CD8-positive, alpha-beta memory T cell (primary cell): ENCODE data around the gene GOLIM4. TPM values are rescaled to one million over a fixed set of nuclear protein-coding genes. Genes with fewer than 3 reads are reported as not detected.
"Not testable (repeated sequence)": the region's sequence is repeated elsewhere in the genome, so short reads cannot be mapped to it uniquely, and the experiment has no call there.

Source experiments
- CTCF ChIA-PET: fragments of 350-600 bp; sonication (Branson Sonifier 250); formaldehyde crosslinking; loops from one replicate; lab custom pipeline; 2021; ENCODE audit warnings: antibody characterized with exemption; lab: Charles Lee
- POLR2A ChIA-PET: fragments of 350-600 bp; sonication (Branson Sonifier 250); formaldehyde crosslinking; loops from one replicate; lab custom pipeline; 2021; ENCODE audit warnings: antibody characterized with exemption; lab: Charles Lee
- DNase-seq, 5 donors: peaks; one replicate each; pipeline versions ENCODE4 v3.0.0 to v3.0.0-alpha.2; 2020 to 2022; ENCODE audit warnings: mixed read lengths in 1 of 5
- H3K27ac ChIP-seq: one replicate; pipeline ENCODE4 v1.7.0; 2013; ENCODE audit warnings: low read depth, mild to moderate bottlenecking, low read length, moderate library complexity
- H3K27me3 ChIP-seq: 2 replicates; pipeline ENCODE4 v1.7.0; 2013; ENCODE audit warnings: low read length, mild to moderate bottlenecking; ENCODE audit not compliant: insufficient read depth, poor library complexity, severe bottlenecking
- H3K36me3 ChIP-seq: 2 replicates; pipeline ENCODE4 v1.7.0; 2013; ENCODE audit warnings: mild to moderate bottlenecking, low read length, moderate library complexity; ENCODE audit not compliant: insufficient read depth
- H3K4me1 ChIP-seq: 2 replicates; pipeline ENCODE4 v1.7.0; 2013; ENCODE audit warnings: mild to moderate bottlenecking, low read length, moderate library complexity; ENCODE audit not compliant: insufficient read depth
- H3K4me3 ChIP-seq: 2 replicates; pipeline ENCODE4 v1.7.0; 2013; ENCODE audit warnings: mild to moderate bottlenecking, low read length
- H3K9me3 ChIP-seq: 2 replicates; pipeline ENCODE4 v1.7.0; 2013; ENCODE audit warnings: mild to moderate bottlenecking, low read length
- H3K27ac Mint-ChIP-seq, 8 donors: one replicate each; pipeline ENCODE4 v1.8.0; 2020 to 2021; ENCODE audit warnings: mixed read lengths in 8 of 8, mild to moderate bottlenecking in 6 of 8, inconsistent platforms in 3 of 8, moderate library complexity in 3 of 8
- H3K27me3 Mint-ChIP-seq, 2 donors: one replicate each; pipeline ENCODE4 v1.8.0; 2020 to 2021; ENCODE audit warnings: mixed read lengths in 2 of 2, mild to moderate bottlenecking in 1 of 2, moderate library complexity in 1 of 2
- H3K36me3 Mint-ChIP-seq, 3 donors: one replicate each; pipeline ENCODE4 v1.8.0; 2020 to 2021; ENCODE audit warnings: mixed read lengths in 3 of 3, inconsistent platforms in 1 of 3, mild to moderate bottlenecking in 1 of 3
- H3K4me1 Mint-ChIP-seq, 3 donors: one replicate each; pipeline ENCODE4 v1.8.0; 2020 to 2021; ENCODE audit warnings: mixed read lengths in 3 of 3, inconsistent platforms in 1 of 3, mild to moderate bottlenecking in 1 of 3
- H3K4me3 Mint-ChIP-seq, 7 donors: one replicate each; pipeline ENCODE4 v1.8.0; 2020 to 2021; ENCODE audit warnings: mixed read lengths in 7 of 7, mild to moderate bottlenecking in 6 of 7, moderate library complexity in 4 of 7, inconsistent platforms in 2 of 7
- H3K9me3 Mint-ChIP-seq, 5 donors: one replicate each; pipeline ENCODE4 v1.8.0; 2020 to 2022; ENCODE audit warnings: mixed read lengths in 5 of 5, mild to moderate bottlenecking in 3 of 5, moderate library complexity in 2 of 5, inconsistent platforms in 1 of 5
- polyA plus RNA-seq: library from polyadenylated mRNA; unstranded; fragments of 300-500 nt; fragmentation: Illumina TruSeq; gene quantifications from one replicate; pipeline ENCODE4 v1.2.3, GENCODE V29; 2021
- total RNA-seq, 2 experiments: library from RNA; stranded (reverse); gene quantifications; one replicate each; pipeline ENCODE4 v1.2.3, GENCODE V29; 2021

GOLIM4 gene
- total and polyA plus RNA-seq, 3 experiments from 2014 or later, result 1.3 to 7.3 (median 7.2) TPM

DNA sequence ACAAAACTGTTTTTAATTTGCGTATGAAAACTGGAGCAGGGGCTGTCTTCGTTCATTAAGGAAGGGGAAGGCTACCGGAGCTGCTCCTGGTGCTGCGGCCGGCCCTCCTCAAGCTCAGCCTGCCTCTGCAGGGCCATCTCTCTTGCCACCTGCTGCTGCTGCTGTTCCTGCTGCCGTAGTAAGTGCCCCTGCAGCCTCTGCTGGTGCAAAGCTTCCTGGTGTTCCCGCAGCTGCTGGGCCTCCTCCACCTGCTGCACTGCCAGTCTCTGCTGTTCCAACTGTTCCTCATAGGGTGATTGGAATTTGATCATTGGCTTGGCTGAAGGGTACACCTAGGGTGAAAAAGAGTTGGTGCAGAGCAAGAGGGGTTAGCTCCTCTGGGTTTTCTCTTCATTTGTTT, 66.0 kb downstream of the GOLIM4 start:
- Mint-ChIP-seq H3K36me3 (peaks cover 0 to 1% (median 0%) of the 10 kb centered on the region in 3 donors), H3K27ac (no peak overlapping the region), H3K27me3 (peaks cover 0 to 2% of the 10 kb centered on the region in 2 donors), H3K9me3 (peaks cover 0 to 4% (median 0%) of the 10 kb centered on the region in 5 donors), H3K4me1 (peaks cover 0 to 5% (median 4%) of the 10 kb centered on the region in 3 donors), H3K4me3 (no peak overlapping the region)
- no peak overlapping the region for H3K27ac ChIP-seq
- no peaks in the 10 kb centered on the region for H3K36me3 ChIP-seq
- no peaks in the 10 kb centered on the region for H3K9me3 ChIP-seq
- ChIA-PET POLR2A (no interaction called here), CTCF (no interaction called here)
- no peak for DNase-seq
- H3K27me3 ChIP-seq, result no peaks in the 10 kb centered on the region
- no peak overlapping the region for H3K4me3 ChIP-seq
- no peaks in the 10 kb centered on the region for H3K4me1 ChIP-seq

DNA sequence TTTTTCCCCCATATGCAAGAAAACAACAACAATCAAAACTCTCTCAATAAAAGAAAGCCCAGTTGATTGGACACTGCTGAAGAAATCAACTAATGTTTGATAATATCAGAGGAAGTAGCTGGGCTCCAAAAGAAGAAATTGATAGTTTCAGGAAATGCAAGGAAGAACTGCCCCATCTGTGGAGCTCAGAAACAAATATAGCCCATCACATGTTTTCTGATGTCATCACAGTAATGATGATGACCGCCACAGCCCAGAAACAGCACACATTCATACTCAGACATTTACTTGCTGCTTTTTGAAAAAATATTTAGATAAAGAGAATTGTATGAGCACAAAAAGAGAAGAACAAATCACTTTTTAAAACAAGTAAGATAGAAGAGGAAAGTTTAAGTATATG, 67.6 kb downstream of the GOLIM4 start:
- no peak overlapping the region for H3K4me3 Mint-ChIP-seq
- no peak overlapping the region for H3K4me3 ChIP-seq
- peaks cover 0 to 9% (median 7%) of the 10 kb centered on the region in 3 donors for H3K4me1 Mint-ChIP-seq
- H3K27me3 ChIP-seq, result no peaks in the 10 kb centered on the region
- no peaks in the 10 kb centered on the region for H3K4me1 ChIP-seq
- H3K27ac Mint-ChIP-seq, result no peak overlapping the region
- ChIA-PET POLR2A (no interaction called here), CTCF (no interaction called here)
- H3K36me3 Mint-ChIP-seq, result peaks cover 0 to 1% (median 0%) of the 10 kb centered on the region in 3 donors
- no peak overlapping the region for H3K27ac ChIP-seq
- H3K9me3 Mint-ChIP-seq, result peaks cover 0 to 2% (median 0%) of the 10 kb centered on the region in 5 donors
- H3K36me3 ChIP-seq, result no peaks in the 10 kb centered on the region
- H3K27me3 Mint-ChIP-seq, result peaks cover 0 to 2% of the 10 kb centered on the region in 2 donors
- no peaks in the 10 kb centered on the region for H3K9me3 ChIP-seq
- DNase-seq, result no peak

DNA sequence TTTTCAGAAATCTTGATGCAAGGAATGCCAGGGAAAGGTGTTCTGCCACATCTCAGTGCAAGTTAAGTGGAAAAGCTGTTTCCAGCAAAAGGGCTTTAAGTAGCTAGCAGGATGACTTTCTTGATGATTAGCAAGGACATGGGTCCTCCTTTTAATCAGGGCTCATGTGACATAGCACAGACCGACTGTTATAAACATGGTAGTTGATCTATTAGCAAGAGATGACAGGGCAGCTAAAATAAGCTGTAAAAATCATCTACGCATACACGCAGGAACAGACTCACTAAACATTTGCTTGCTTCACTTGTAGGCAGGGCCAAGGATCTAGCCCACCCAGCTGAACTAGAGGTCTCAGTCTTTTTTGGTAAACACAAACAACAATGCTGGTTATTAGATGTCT, 69.0 kb downstream of the GOLIM4 start:
- ChIA-PET POLR2A (no interaction called here), CTCF (no interaction called here)
- H3K9me3 Mint-ChIP-seq, result peaks cover 0 to 2% (median 0%) of the 10 kb centered on the region in 5 donors
- Histone ChIP-seq H3K4me1 (no peaks in the 10 kb centered on the region), H3K36me3 (no peaks in the 10 kb centered on the region), H3K27ac (no peak overlapping the region), H3K27me3 (no peaks in the 10 kb centered on the region), H3K9me3 (no peaks in the 10 kb centered on the region), H3K4me3 (no peak overlapping the region)
- peaks cover 0 to 9% (median 7%) of the 10 kb centered on the region in 3 donors for H3K4me1 Mint-ChIP-seq
- H3K27ac Mint-ChIP-seq, result no peak overlapping the region
- H3K4me3 Mint-ChIP-seq, result no peak overlapping the region
- peaks cover 0 to 2% of the 10 kb centered on the region in 2 donors for H3K27me3 Mint-ChIP-seq
- no peaks in the 10 kb centered on the region for H3K36me3 Mint-ChIP-seq
- DNase-seq, result no peak

DNA sequence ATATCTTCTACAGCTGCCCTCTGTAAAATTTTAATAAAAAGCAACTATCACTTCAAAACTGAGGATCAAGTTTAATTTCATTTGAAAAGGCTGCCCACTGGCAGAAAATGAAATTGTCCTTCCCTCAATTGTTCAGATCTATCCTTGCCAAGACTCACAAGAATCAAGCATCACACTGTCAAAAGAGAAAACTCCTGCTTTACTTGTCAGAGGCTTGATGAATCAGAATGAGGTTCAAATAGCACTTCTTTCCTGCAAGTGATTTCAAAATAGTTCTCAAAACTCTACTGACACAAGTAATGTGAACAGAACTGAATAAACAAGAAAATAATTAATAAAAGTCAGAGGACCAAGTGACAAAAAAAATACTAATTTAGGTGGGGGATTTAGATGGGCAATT, 70.6 kb downstream of the GOLIM4 start:
- ChIA-PET POLR2A (no interaction called here), CTCF (no interaction called here)
- Histone ChIP-seq H3K4me3 (no peak overlapping the region), H3K4me1 (no peaks in the 10 kb centered on the region), H3K27me3 (no peaks in the 10 kb centered on the region), H3K36me3 (no peaks in the 10 kb centered on the region), H3K27ac (no peak overlapping the region), H3K9me3 (no peaks in the 10 kb centered on the region)
- Mint-ChIP-seq H3K9me3 (peaks cover 0 to 2% (median 0%) of the 10 kb centered on the region in 5 donors), H3K4me3 (no peak overlapping the region), H3K36me3 (no peaks in the 10 kb centered on the region), H3K27me3 (peaks cover 0 to 2% of the 10 kb centered on the region in 2 donors), H3K27ac (no peak overlapping the region), H3K4me1 (peaks cover 0 to 9% (median 7%) of the 10 kb centered on the region in 3 donors)
- DNase-seq, result no peak

DNA sequence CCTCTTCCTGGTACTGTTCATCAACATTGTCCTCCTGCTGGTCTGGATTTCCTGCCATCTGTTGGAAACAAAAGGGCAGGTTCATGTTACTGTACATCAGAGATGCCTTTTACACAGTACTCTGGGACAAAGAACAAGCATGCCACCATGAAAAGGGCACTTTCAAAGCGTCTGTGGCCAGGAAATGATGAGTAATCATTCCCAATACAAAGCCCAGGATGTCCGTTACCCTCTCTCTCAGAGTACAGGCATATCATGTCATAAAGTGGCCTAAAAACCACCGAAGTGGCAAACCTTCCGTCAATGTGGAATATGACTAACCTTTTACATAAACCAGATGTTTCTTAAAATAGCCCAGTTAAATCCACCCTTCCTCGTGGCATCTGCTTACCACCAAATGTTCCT, 71.2 kb downstream of the GOLIM4 start:
- Mint-ChIP-seq H3K9me3 (no peaks in the 10 kb centered on the region), H3K4me1 (peaks cover 0 to 9% (median 7%) of the 10 kb centered on the region in 3 donors), H3K27ac (peak overlapping the region in 2 of 8 donors; percentile 13 to 38), H3K4me3 (no peak overlapping the region), H3K36me3 (no peaks in the 10 kb centered on the region), H3K27me3 (peaks cover 0 to 2% of the 10 kb centered on the region in 2 donors)
- ChIA-PET CTCF (no interaction called here), POLR2A (no interaction called here)
- DNase-seq, result no peak
- Histone ChIP-seq H3K27ac (no peak overlapping the region), H3K36me3 (no peaks in the 10 kb centered on the region), H3K4me3 (no peak overlapping the region), H3K9me3 (no peaks in the 10 kb centered on the region), H3K4me1 (no peaks in the 10 kb centered on the region), H3K27me3 (no peaks in the 10 kb centered on the region)

DNA sequence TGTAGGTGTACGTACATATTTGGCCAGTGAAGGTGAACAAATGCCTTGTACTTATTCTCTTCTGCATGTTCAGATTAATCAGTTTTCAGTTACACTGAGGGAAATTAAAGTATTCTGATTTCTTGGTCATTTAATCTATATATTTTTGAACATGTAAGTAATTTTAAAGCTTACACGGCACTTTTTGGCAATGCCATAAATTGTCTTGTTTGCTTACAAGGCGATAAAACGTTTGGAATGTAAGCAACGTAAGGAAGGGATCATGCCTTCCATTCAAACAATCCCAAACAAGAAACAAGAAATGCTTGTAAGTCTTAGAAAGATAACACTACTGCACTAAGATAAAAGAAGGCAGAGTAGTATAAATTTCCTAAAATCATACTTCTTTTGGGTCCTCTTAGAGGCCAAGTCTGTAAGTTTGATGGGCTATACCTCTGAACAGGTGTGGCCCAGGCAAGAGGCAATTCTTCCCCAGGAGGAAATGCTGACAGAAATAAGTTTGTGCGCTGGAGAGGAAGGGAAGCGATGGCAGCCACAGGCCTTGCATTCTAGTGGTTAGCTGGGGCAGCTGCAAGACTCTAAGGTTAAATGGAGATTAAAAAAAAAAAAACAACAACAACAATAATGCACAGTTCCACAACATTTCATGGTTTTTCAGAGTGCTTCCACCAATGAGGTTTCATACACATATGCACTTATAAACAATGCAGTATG, 73.8 kb downstream of the GOLIM4 start:
- H3K4me1 Mint-ChIP-seq, result peaks cover 0 to 9% (median 7%) of the 10 kb centered on the region in 3 donors
- H3K36me3 Mint-ChIP-seq, result no peaks in the 10 kb centered on the region
- DNase-seq, result no peak
- Histone ChIP-seq H3K36me3 (no peaks in the 10 kb centered on the region), H3K4me1 (no peaks in the 10 kb centered on the region), H3K27ac (no peak overlapping the region), H3K27me3 (no peaks in the 10 kb centered on the region), H3K4me3 (no peak overlapping the region), H3K9me3 (no peaks in the 10 kb centered on the region)
- POLR2A ChIA-PET, result no interaction called here
- H3K27me3 Mint-ChIP-seq, result peaks cover 0 to 2% of the 10 kb centered on the region in 2 donors
- H3K27ac Mint-ChIP-seq, result no peak overlapping the region
- CTCF ChIA-PET, result no interaction called here
- H3K9me3 Mint-ChIP-seq, result no peaks in the 10 kb centered on the region
- no peak overlapping the region for H3K4me3 Mint-ChIP-seq

DNA sequence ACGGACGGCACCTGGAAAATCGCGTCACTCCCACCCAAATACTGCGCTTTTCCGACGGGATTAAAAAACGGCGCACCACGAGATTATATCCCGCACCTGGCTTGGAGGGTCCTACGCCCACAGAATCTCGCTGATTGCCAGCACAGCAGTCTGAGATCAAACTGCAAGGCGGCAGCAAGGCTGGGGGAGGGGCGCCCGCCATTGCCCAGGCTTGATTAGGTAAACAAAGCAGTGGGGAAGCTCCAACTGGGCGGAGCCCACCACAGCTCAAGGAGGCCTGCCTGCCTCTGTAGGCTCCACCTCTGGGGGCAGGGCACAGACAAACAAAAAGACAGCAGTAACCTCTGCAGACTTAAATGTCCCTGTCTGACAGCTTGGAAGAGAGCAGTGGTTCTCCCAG, 84.4 kb downstream of the GOLIM4 start:
- H3K4me1 ChIP-seq, H3K36me3 Mint-ChIP-seq, H3K4me3 Mint-ChIP-seq, H3K36me3 ChIP-seq, H3K9me3 ChIP-seq, H3K27me3 ChIP-seq, H3K4me1 Mint-ChIP-seq, H3K4me3 ChIP-seq, DNase-seq, CTCF ChIA-PET, H3K27ac Mint-ChIP-seq, H3K27me3 Mint-ChIP-seq, POLR2A ChIA-PET, H3K27ac ChIP-seq, H3K9me3 Mint-ChIP-seq: not testable (repeated sequence)

DNA sequence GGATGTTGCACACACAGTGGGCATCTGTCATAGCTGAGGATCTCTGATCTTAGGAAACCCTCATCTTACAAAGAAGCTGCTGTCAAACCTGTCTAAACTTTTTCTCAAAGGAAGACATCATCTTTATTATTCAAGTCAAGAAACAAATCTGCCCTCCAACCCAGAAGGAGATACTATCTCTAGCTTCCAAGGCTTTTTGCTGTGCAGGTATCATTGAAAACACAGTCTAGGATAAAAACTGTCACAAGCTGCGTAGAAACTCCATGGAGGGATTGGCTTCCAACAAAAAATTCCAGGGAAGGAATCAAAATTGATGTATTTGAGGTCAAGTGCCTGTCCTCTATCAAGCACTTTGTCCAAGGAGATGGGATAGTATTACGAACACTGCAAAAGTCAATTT, 89.1 kb downstream of the GOLIM4 start:
- H3K27ac ChIP-seq, result no peak overlapping the region
- H3K27me3 Mint-ChIP-seq, result peaks cover 0 to 3% of the 10 kb centered on the region in 2 donors
- H3K4me1 Mint-ChIP-seq, result no peaks in the 10 kb centered on the region
- no peak overlapping the region for H3K4me3 Mint-ChIP-seq
- ChIA-PET CTCF (interaction anchor here (1.1 kb wide), 1 partner anchor 9 kb away, joined by 3 read pairs; no protein-coding TSS in a partner anchor), POLR2A (no interaction called here)
- no peak overlapping the region for H3K27ac Mint-ChIP-seq
- H3K9me3 Mint-ChIP-seq, result no peaks in the 10 kb centered on the region
- no peaks in the 10 kb centered on the region for H3K27me3 ChIP-seq
- H3K4me3 ChIP-seq, result no peak overlapping the region
- no peaks in the 10 kb centered on the region for H3K36me3 Mint-ChIP-seq
- no peaks in the 10 kb centered on the region for H3K36me3 ChIP-seq
- H3K9me3 ChIP-seq, result no peaks in the 10 kb centered on the region
- no peak for DNase-seq
- no peaks in the 10 kb centered on the region for H3K4me1 ChIP-seq
